Neural cell (in vitro differentiated cells): ENCODE measurements around the gene C1orf198. TPM values are rescaled to one million over a fixed set of nuclear protein-coding genes. Genes with fewer than 3 reads are reported as not detected.

Experiments used
- H2AFZ ChIP-seq: fragments of 200-600, 300-800 bp; sonication (generic), shearing (Covaris generic); 2 replicates; pipeline ENCODE4 v1.6.0; 2014; ENCODE audit warnings: low read depth, mild to moderate bottlenecking, antibody characterized with exemption, low read length, moderate library complexity
- H3F3A ChIP-seq: fragments of 200-600 bp; shearing (Covaris generic); 2 replicates; pipeline ENCODE4 v1.6.1; 2016; ENCODE audit warnings: mild to moderate bottlenecking, moderate library complexity, mixed read lengths, antibody characterized with exemption, low read length; ENCODE audit not compliant: insufficient read depth, poor library complexity, severe bottlenecking
- H3K27ac ChIP-seq: fragments of 200-600, 300-800 bp; sonication (generic), shearing (Covaris generic); 2 replicates; pipeline ENCODE4 v1.5.1; 2014; ENCODE audit warnings: mild to moderate bottlenecking, low read length, moderate library complexity
- H3K27me3 ChIP-seq: fragments of 300-800, 200-600 bp; sonication (generic), shearing (Covaris generic); 2 replicates; pipeline ENCODE4 v1.6.0; 2014; ENCODE audit warnings: mild to moderate bottlenecking, low read depth, low read length, moderate library complexity; ENCODE audit not compliant: insufficient read depth
- H3K36me3 ChIP-seq: fragments of 300-800, 200-600 bp; sonication (generic), shearing (Covaris generic); 2 replicates; pipeline ENCODE4 v1.5.1; 2014; ENCODE audit warnings: mild to moderate bottlenecking, antibody characterized with exemption, low read length, moderate library complexity; ENCODE audit not compliant: insufficient read depth
- H3K4me2 ChIP-seq: fragments of 300-800, 200-600 bp; sonication (generic), shearing (Covaris generic); 2 replicates; pipeline ENCODE4 v1.6.0; 2014; ENCODE audit warnings: mild to moderate bottlenecking, low read length
- H3K4me3 ChIP-seq: fragments of 300-800, 200-600 bp; sonication (generic), shearing (Covaris generic); 2 replicates; pipeline ENCODE4 v1.5.1; 2014; ENCODE audit warnings: mild to moderate bottlenecking, low read length, moderate library complexity
- H3K79me2 ChIP-seq: fragments of 200-600 bp; shearing (Covaris generic); replicated peaks from 2 replicates; pipeline ENCODE4 v1.6.0; 2014; ENCODE audit warnings: mild to moderate bottlenecking, low read length, moderate library complexity; ENCODE audit not compliant: insufficient read depth
- H3K9ac ChIP-seq: fragments of 300-800, 200-600 bp; sonication (generic), shearing (Covaris generic); 2 replicates; pipeline ENCODE4 v1.6.1; 2016; ENCODE audit warnings: mild to moderate bottlenecking, low read length, mixed read lengths
- H3K9me2 ChIP-seq: fragments of 200-600 bp; shearing (Covaris generic); 2 replicates; pipeline ENCODE4 v1.6.1; 2016; ENCODE audit warnings: mild to moderate bottlenecking, low read length, mixed read lengths; ENCODE audit not compliant: insufficient read depth
- H3K9me3 ChIP-seq: fragments of 200-600, 300-800 bp; sonication (generic), shearing (Covaris generic); 2 replicates; pipeline ENCODE4 v1.6.1; 2016; ENCODE audit warnings: mild to moderate bottlenecking, mixed run types, low read length, moderate library complexity, mixed read lengths
- H4K20me1 ChIP-seq: fragments of 200-600 bp; shearing (Covaris generic); 2 replicates; pipeline ENCODE4 v1.6.1; 2016; ENCODE audit warnings: mild to moderate bottlenecking, mixed run types; ENCODE audit not compliant: insufficient read depth
- CTCF ChIP-seq: fragments of 450-650 bp; IDR thresholded peaks from 2 replicates; pipeline ENCODE4 v1.5.1; 2014; ENCODE audit warnings: antibody characterized with exemption, mild to moderate bottlenecking, moderate library complexity; ENCODE audit not compliant: poor library complexity, severe bottlenecking
- EP300 ChIP-seq: fragments of 450-650 bp; conservative IDR thresholded peaks from 2 replicates; pipeline ENCODE4 v1.6.1; 2014; ENCODE audit warnings: antibody characterized with exemption, mild to moderate bottlenecking, moderate library complexity; ENCODE audit not compliant: poor library complexity, severe bottlenecking
- MXI1 ChIP-seq: fragments of 450-650 bp; conservative IDR thresholded peaks from 2 replicates; pipeline ENCODE4 v1.6.1; 2014; ENCODE audit warnings: antibody characterized with exemption, mild to moderate bottlenecking; ENCODE audit not compliant: poor library complexity, severe bottlenecking
- POLR2AphosphoS5 ChIP-seq: IDR thresholded peaks from 2 replicates; pipeline ENCODE4 v1.6.1; 2012
- TAF1 ChIP-seq: IDR thresholded peaks from 2 replicates; pipeline ENCODE4 v1.6.1; 2012; ENCODE audit warnings: low read depth
- polyA plus RNA-seq: library from polyadenylated mRNA; depleted of rRNA; stranded (reverse); fragments of >200 nt; gene quantifications from 2 replicates; pipeline ENCODE4 v1.2.3, GENCODE V29; 2014

C1orf198 gene
- polyA plus RNA-seq, 1 donor from 2014 or later: 16.7 TPM

GRCh38 chr1:230878591-230878990, 10.3 kb upstream of the C1orf198 start:
- Histone ChIP-seq H4K20me1 (no peaks in the 10 kb centered on the region), H3K4me2 (no peak overlapping the region), H3K9me3 (no peaks in the 10 kb centered on the region), H2AFZ (no peak overlapping the region), H3K36me3 (no peaks in the 10 kb centered on the region), H3K79me2 (no peaks in the 10 kb centered on the region), H3K27ac (no peak overlapping the region), H3K9ac (no peak overlapping the region), H3K9me2 (no peaks in the 10 kb centered on the region), H3F3A (no peaks in the 10 kb centered on the region), H3K4me3 (no peak overlapping the region), H3K27me3 (no peaks in the 10 kb centered on the region)
- TF ChIP-seq EP300: no peak
- TF ChIP-seq MXI1: no peak
- TF ChIP-seq CTCF: no peak
- no peak for TF ChIP-seq POLR2AphosphoS5
- no peak for TF ChIP-seq TAF1

- no peak overlapping the region for H3K4me2 ChIP-seq
Observed at GRCh38 chr1:230877924-230878590, 9.7 kb upstream of the C1orf198 start.

More at GRCh38 chr1:230877924-230878590, 9.7 kb upstream of the C1orf198 start:
- H3F3A ChIP-seq: no peaks in the 10 kb centered on the region
- no peaks in the 10 kb centered on the region for H3K27me3 ChIP-seq
- H4K20me1 ChIP-seq: no peaks in the 10 kb centered on the region
- no peaks in the 10 kb centered on the region for H3K9me3 ChIP-seq
- no peak overlapping the region for H2AFZ ChIP-seq
- H3K36me3 ChIP-seq: no peaks in the 10 kb centered on the region
- H3K4me3 ChIP-seq: no peak overlapping the region
- no peaks in the 10 kb centered on the region for H3K9me2 ChIP-seq
- TF ChIP-seq CTCF (no peak), TAF1 (no peak), POLR2AphosphoS5 (no peak), MXI1 (no peak)
- H3K27ac ChIP-seq: no peak overlapping the region
- no peaks in the 10 kb centered on the region for H3K79me2 ChIP-seq
- H3K9ac ChIP-seq: no peak overlapping the region
